ENCODE results near the gene NHEJ1. TPM values are rescaled to one million over a fixed set of nuclear protein-coding genes. Genes with fewer than 3 reads are reported as not detected.
A peak's percentile ranks its signal among the peaks of the same experiment; 100 is the strongest.

NHEJ1 gene
- polyA plus RNA-seq, 4 donors, result 19.3 to 47.1 (median 36.6) TPM

DNA sequence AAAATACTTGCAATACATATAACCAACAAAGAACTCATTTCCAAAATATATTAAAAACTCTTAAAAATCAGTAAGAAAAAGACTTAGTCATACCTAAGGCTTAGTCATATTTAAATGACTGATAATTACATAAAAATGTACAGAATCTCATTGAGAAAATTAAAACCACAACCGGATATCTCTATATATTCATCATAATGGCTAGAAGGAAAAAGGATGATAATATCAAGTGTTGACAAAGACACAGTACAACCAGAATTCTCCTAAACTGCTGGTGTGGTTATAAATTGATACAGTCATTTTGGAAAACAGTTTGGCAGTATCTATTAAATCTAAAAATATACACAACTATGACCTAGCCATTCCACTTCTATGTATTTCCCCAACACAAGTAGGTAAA lies 72.8 kb downstream of the NHEJ1 start:
- H3K27me3 ChIP-seq (ENCODE audit: control insufficient read depth in 3 of 3, insufficient read depth in 3 of 3, low read length in 3 of 3), result no peaks in the 10 kb centered on the region
- 96 to 100% (median 97%) methylated on average over 1 of the region's 1 CpG for WGBS, 3 donors
- peaks cover 0 to 5% of the 10 kb centered on the region in 2 donors for H3K9me3 ChIP-seq (ENCODE audit: control insufficient read depth in 2 of 2, insufficient read depth in 1 of 2, low read depth in 1 of 2, low read length in 1 of 2)
- peaks cover 0 to 12% (median 3%) of the 10 kb centered on the region in 3 donors for H3K36me3 ChIP-seq (ENCODE audit: control insufficient read depth in 3 of 3, insufficient read depth in 2 of 3, low read depth in 1 of 3, low read length in 3 of 3)
- DNase-seq, result no peak
- H3K27ac ChIP-seq (ENCODE audit: low read depth in 1 of 3, low read length in 2 of 3), result no peak overlapping the region
- no peak for FAIRE-seq
- no peak overlapping the region for H3K4me3 ChIP-seq (ENCODE audit: low read depth in 1 of 3, low read length in 3 of 3)
- H3K4me1 ChIP-seq (ENCODE audit: control insufficient read depth in 3 of 3, insufficient read depth in 2 of 3, low read depth in 1 of 3, low read length in 2 of 3), result peaks cover 2 to 38% (median 7%) of the 10 kb centered on the region in 3 donors

GRCh38 chr2:219087361-219087760 lies 73.3 kb downstream of the NHEJ1 start:
- 82 to 92% (median 86%) methylated on average over 5 of the region's 5 CpGs for WGBS, 3 donors
- DNase-seq (no peak), FAIRE-seq (no peak)
- Histone ChIP-seq H3K4me3 (ENCODE audit: low read depth in 1 of 3, low read length in 3 of 3) (no peak overlapping the region), H3K4me1 (ENCODE audit: control insufficient read depth in 3 of 3, insufficient read depth in 2 of 3, low read depth in 1 of 3, low read length in 2 of 3) (peaks cover 2 to 43% (median 10%) of the 10 kb centered on the region in 3 donors), H3K27me3 (ENCODE audit: control insufficient read depth in 3 of 3, insufficient read depth in 3 of 3, low read length in 3 of 3) (no peaks in the 10 kb centered on the region), H3K36me3 (ENCODE audit: control insufficient read depth in 3 of 3, insufficient read depth in 2 of 3, low read depth in 1 of 3, low read length in 3 of 3) (peaks cover 0 to 12% (median 3%) of the 10 kb centered on the region in 3 donors), H3K9me3 (ENCODE audit: control insufficient read depth in 2 of 2, insufficient read depth in 1 of 2, low read depth in 1 of 2, low read length in 1 of 2) (peaks cover 0 to 5% of the 10 kb centered on the region in 2 donors), H3K27ac (ENCODE audit: low read depth in 1 of 3, low read length in 2 of 3) (no peak overlapping the region)

- peaks cover 0 to 10% (median 3%) of the 10 kb centered on the region in 3 donors for H3K36me3 ChIP-seq (ENCODE audit: control insufficient read depth in 3 of 3, insufficient read depth in 2 of 3, low read depth in 1 of 3, low read length in 3 of 3)
- H3K27ac ChIP-seq (ENCODE audit: low read depth in 1 of 3, low read length in 2 of 3), result no peak overlapping the region
- H3K4me3 ChIP-seq (ENCODE audit: low read depth in 1 of 3, low read length in 3 of 3), result no peak overlapping the region
- no peak for DNase-seq
- FAIRE-seq, result no peak
- peaks cover 0 to 4% of the 10 kb centered on the region in 2 donors for H3K9me3 ChIP-seq (ENCODE audit: control insufficient read depth in 2 of 2, insufficient read depth in 1 of 2, low read depth in 1 of 2, low read length in 1 of 2)
- peaks cover 4 to 46% (median 19%) of the 10 kb centered on the region in 3 donors for H3K4me1 ChIP-seq (ENCODE audit: control insufficient read depth in 3 of 3, insufficient read depth in 2 of 3, low read depth in 1 of 3, low read length in 2 of 3)
- H3K27me3 ChIP-seq (ENCODE audit: control insufficient read depth in 3 of 3, insufficient read depth in 3 of 3, low read length in 3 of 3), result no peaks in the 10 kb centered on the region
These were observed 74.4 kb downstream of the NHEJ1 start for GRCh38 chr2:219086196-219086595.

DNA sequence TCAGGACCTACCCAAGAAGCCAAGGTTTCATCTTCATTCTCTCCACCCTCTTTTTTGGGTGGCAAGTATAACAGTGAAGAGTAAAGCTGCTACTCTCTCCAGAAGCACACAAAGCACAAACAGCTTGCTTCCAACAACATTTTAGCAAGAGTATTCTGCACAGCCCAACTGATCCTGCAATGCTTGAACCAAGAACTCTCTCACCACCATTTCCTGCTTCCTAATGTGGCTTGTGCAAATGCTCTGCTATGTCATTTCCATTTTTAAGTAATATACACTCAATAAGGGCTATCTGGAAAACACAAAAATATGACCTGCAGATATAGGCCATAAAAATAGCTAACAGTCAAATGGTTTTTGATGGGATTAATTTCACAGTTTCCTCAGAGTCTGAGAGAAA lies 75.8 kb downstream of the NHEJ1 start:
- Histone ChIP-seq H3K27me3 (ENCODE audit: control insufficient read depth in 3 of 3, insufficient read depth in 3 of 3, low read length in 3 of 3) (no peaks in the 10 kb centered on the region), H3K4me1 (ENCODE audit: control insufficient read depth in 3 of 3, insufficient read depth in 2 of 3, low read depth in 1 of 3, low read length in 2 of 3) (peaks cover 8 to 42% (median 23%) of the 10 kb centered on the region in 3 donors), H3K27ac (ENCODE audit: low read depth in 1 of 3, low read length in 2 of 3) (no peak overlapping the region), H3K9me3 (ENCODE audit: control insufficient read depth in 2 of 2, insufficient read depth in 1 of 2, low read depth in 1 of 2, low read length in 1 of 2) (no peaks in the 10 kb centered on the region), H3K36me3 (ENCODE audit: control insufficient read depth in 3 of 3, insufficient read depth in 2 of 3, low read depth in 1 of 3, low read length in 3 of 3) (peaks cover 0 to 16% (median 3%) of the 10 kb centered on the region in 3 donors), H3K4me3 (ENCODE audit: low read depth in 1 of 3, low read length in 3 of 3) (no peak overlapping the region)
- FAIRE-seq, result no peak
- DNase-seq, result no peak

- Histone ChIP-seq H3K9me3 (ENCODE audit: control insufficient read depth in 2 of 2, insufficient read depth in 1 of 2, low read depth in 1 of 2, low read length in 1 of 2) (no peaks in the 10 kb centered on the region), H3K27ac (ENCODE audit: low read depth in 1 of 3, low read length in 2 of 3) (peak overlapping the region; percentile 90 to 97 (median 90)), H3K27me3 (ENCODE audit: control insufficient read depth in 3 of 3, insufficient read depth in 3 of 3, low read length in 3 of 3) (no peaks in the 10 kb centered on the region), H3K4me3 (ENCODE audit: low read depth in 1 of 3, low read length in 3 of 3) (no peak overlapping the region), H3K36me3 (ENCODE audit: control insufficient read depth in 3 of 3, insufficient read depth in 2 of 3, low read depth in 1 of 3, low read length in 3 of 3) (peaks cover 3 to 18% (median 5%) of the 10 kb centered on the region in 3 donors), H3K4me1 (ENCODE audit: control insufficient read depth in 3 of 3, insufficient read depth in 2 of 3, low read depth in 1 of 3, low read length in 2 of 3) (peaks cover 10 to 57% (median 26%) of the 10 kb centered on the region in 3 donors)
- WGBS, 3 donors, result 17 to 38% (median 34%) methylated on average over 5 of the region's 5 CpGs
- FAIRE-seq, result no peak
- DNase-seq, result peak in 1 of 2 donors; percentile 32
These were observed 78.2 kb downstream of the NHEJ1 start for GRCh38 chr2:219082332-219082958.

DNA sequence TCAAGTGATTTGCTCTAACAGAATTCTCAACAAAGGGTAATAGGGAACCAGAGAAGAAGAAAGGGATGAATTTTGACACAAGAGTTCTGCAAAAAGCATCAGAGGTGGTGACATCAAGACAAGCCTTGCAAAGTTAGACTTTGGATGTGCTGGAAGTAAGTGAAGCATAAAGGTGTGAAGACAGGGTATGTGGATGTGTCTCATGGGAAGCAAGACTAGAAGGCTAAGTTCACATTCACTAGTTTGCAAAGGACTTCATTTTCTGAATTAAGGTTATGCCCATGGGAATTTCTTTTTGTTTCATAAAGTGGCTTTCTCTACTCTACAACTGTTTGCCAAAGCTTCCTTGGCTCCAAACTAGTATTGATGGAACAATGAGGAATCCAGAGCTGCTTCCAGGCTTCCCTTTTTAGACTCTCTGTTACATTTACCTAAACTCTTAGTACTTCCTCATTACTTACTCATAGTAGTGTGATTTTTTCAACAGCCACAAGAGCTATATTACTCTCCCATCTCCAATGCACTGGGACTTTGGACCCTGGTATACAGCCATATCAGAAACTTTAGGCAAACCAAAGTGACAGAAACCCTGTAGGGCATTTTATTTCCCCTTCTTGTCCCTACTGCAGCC lies 78.8 kb downstream of the NHEJ1 start:
- Histone ChIP-seq H3K36me3 (ENCODE audit: control insufficient read depth in 3 of 3, insufficient read depth in 2 of 3, low read depth in 1 of 3, low read length in 3 of 3) (peaks cover 3 to 19% (median 5%) of the 10 kb centered on the region in 3 donors), H3K27me3 (ENCODE audit: control insufficient read depth in 3 of 3, insufficient read depth in 3 of 3, low read length in 3 of 3) (no peaks in the 10 kb centered on the region), H3K4me1 (ENCODE audit: control insufficient read depth in 3 of 3, insufficient read depth in 2 of 3, low read depth in 1 of 3, low read length in 2 of 3) (peaks cover 10 to 51% (median 26%) of the 10 kb centered on the region in 3 donors), H3K9me3 (ENCODE audit: control insufficient read depth in 2 of 2, insufficient read depth in 1 of 2, low read depth in 1 of 2, low read length in 1 of 2) (no peaks in the 10 kb centered on the region), H3K4me3 (ENCODE audit: low read depth in 1 of 3, low read length in 3 of 3) (no peak overlapping the region), H3K27ac (ENCODE audit: low read depth in 1 of 3, low read length in 2 of 3) (peak overlapping the region; percentile 90 to 97 (median 90))
- FAIRE-seq (no peak), DNase-seq (peak; percentile 86 to 95)

- DNase-seq (peak in 1 of 2 donors; percentile 35), FAIRE-seq (no peak)
- H3K27me3 ChIP-seq (ENCODE audit: control insufficient read depth in 3 of 3, insufficient read depth in 3 of 3, low read length in 3 of 3), result no peaks in the 10 kb centered on the region
- no peak overlapping the region for H3K4me3 ChIP-seq (ENCODE audit: low read depth in 1 of 3, low read length in 3 of 3)
- peaks cover 10 to 44% (median 26%) of the 10 kb centered on the region in 3 donors for H3K4me1 ChIP-seq (ENCODE audit: control insufficient read depth in 3 of 3, insufficient read depth in 2 of 3, low read depth in 1 of 3, low read length in 2 of 3)
- WGBS, 3 donors, result 26 to 66% (median 62%) methylated on average over 7 of the region's 7 CpGs
- H3K27ac ChIP-seq (ENCODE audit: low read depth in 1 of 3, low read length in 2 of 3), result peak overlapping the region; percentile 77 to 90 (median 88)
- H3K36me3 ChIP-seq (ENCODE audit: control insufficient read depth in 3 of 3, insufficient read depth in 2 of 3, low read depth in 1 of 3, low read length in 3 of 3), result peaks cover 0 to 23% (median 5%) of the 10 kb centered on the region in 3 donors
- H3K9me3 ChIP-seq (ENCODE audit: control insufficient read depth in 2 of 2, insufficient read depth in 1 of 2, low read depth in 1 of 2, low read length in 1 of 2), result no peaks in the 10 kb centered on the region
These were observed 79.5 kb downstream of the NHEJ1 start for GRCh38 chr2:219081096-219081495.

GRCh38 chr2:219079417-219079816 lies 81.2 kb downstream of the NHEJ1 start:
- H3K36me3 ChIP-seq (ENCODE audit: control insufficient read depth in 3 of 3, insufficient read depth in 2 of 3, low read depth in 1 of 3, low read length in 3 of 3), result peaks cover 5 to 30% (median 5%) of the 10 kb centered on the region in 3 donors
- H3K4me3 ChIP-seq (ENCODE audit: low read depth in 1 of 3, low read length in 3 of 3), result no peak overlapping the region
- peaks cover 10 to 44% (median 26%) of the 10 kb centered on the region in 3 donors for H3K4me1 ChIP-seq (ENCODE audit: control insufficient read depth in 3 of 3, insufficient read depth in 2 of 3, low read depth in 1 of 3, low read length in 2 of 3)
- no peak for FAIRE-seq
- no peaks in the 10 kb centered on the region for H3K27me3 ChIP-seq (ENCODE audit: control insufficient read depth in 3 of 3, insufficient read depth in 3 of 3, low read length in 3 of 3)
- H3K27ac ChIP-seq (ENCODE audit: low read depth in 1 of 3, low read length in 2 of 3), result peak overlapping the region; percentile 94 to 95 (median 95)
- no peaks in the 10 kb centered on the region for H3K9me3 ChIP-seq (ENCODE audit: control insufficient read depth in 2 of 2, insufficient read depth in 1 of 2, low read depth in 1 of 2, low read length in 1 of 2)
- 25 to 70% (median 35%) methylated on average over 2 of the region's 2 CpGs for WGBS, 3 donors
- DNase-seq, result peak; percentile 87 to 97

All from small intestine (tissue), 7 donors.